Uterus (tissue), 2 donors: ENCODE data around the gene NRXN3.

ENCODE experiments used
- CTCF ChIP-seq, 4 experiments: fragments of 200-600 bp in 2 of 4; fragments of 450-650 bp in 2 of 4; sonication (generic) in 2 of 4; IDR thresholded peaks; one replicate each; pipeline ENCODE4 v1.5.1; 2016 to 2019; ENCODE audit warnings: antibody characterized with exemption in 4 of 4, mild to moderate bottlenecking in 2 of 4, moderate library complexity in 1 of 4
- POLR2A ChIP-seq, 2 donors: fragments of 450-650 bp; IDR thresholded peaks; one replicate each; pipeline ENCODE4 v1.6.1; 2016; ENCODE audit warnings: antibody characterized with exemption in 2 of 2, mild to moderate bottlenecking in 1 of 2, moderate library complexity in 1 of 2

GRCh38 chr14:78754059-78754458 lies 583.9 kb downstream of the NRXN3 start:
- TF ChIP-seq POLR2A (IDR thresholded peaks at IDR 0.05) (no peak), CTCF (IDR thresholded peaks at IDR 0.05) (no peak)
